HL-60 (cell line): Measurements from ENCODE around the gene TBL1XR1.

Source experiments
- POLR2AphosphoS5 ChIP-seq: IDR thresholded peaks from 2 replicates; pipeline ENCODE4 v1.6.1; 2012; ENCODE audit warnings: low read depth
- TF ChIP-seq, protein P1 (sequence below): IDR thresholded peaks from one replicate; pipeline ENCODE4 v1.5.1; 2011; ENCODE audit warnings: low read length, control low read depth, inconsistent platforms; ENCODE audit not compliant: insufficient read depth

DNA sequence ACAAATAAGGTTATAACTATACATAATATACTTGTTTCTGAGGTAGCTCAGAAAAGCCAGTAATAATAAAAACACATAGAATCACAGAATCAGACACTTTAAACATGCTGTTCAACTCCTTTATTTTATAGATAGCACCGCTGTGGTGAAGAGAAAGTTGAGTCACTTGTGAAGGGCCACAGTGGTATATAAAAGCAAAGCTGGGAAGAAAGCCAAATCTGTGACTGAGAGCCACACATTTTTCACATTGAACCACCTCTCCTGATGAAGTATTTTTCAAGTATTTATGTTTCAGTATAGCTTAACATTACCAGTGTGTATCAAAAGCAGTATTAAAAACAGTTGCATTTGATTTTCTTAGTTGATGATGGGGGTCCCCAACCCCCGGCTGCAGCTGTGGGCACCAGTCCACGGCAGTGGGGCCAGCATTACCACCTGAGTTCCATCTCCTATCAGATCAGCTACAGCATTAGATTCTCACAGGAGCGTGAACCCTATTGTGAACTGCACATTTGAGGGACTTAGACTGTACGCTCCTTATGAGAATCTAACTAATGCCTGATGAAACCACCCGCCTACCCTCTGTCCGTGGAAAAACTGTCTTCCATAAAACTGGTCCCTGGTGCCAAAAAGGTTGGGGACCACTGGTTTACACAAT is 46.2 kb downstream of the TBL1XR1 start:
- TF ChIP-seq, protein P1, sequence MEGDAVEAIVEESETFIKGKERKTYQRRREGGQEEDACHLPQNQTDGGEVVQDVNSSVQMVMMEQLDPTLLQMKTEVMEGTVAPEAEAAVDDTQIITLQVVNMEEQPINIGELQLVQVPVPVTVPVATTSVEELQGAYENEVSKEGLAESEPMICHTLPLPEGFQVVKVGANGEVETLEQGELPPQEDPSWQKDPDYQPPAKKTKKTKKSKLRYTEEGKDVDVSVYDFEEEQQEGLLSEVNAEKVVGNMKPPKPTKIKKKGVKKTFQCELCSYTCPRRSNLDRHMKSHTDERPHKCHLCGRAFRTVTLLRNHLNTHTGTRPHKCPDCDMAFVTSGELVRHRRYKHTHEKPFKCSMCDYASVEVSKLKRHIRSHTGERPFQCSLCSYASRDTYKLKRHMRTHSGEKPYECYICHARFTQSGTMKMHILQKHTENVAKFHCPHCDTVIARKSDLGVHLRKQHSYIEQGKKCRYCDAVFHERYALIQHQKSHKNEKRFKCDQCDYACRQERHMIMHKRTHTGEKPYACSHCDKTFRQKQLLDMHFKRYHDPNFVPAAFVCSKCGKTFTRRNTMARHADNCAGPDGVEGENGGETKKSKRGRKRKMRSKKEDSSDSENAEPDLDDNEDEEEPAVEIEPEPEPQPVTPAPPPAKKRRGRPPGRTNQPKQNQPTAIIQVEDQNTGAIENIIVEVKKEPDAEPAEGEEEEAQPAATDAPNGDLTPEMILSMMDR = no peak
- TF ChIP-seq POLR2AphosphoS5 = no peak
